ENCODE results near the gene CDH15. TPM values are rescaled to one million over a fixed set of nuclear protein-coding genes. Genes with fewer than 3 reads are reported as not detected.
A peak's percentile ranks its signal among the peaks of the same experiment; 100 is the strongest.

Gene CDH15
- total and polyA plus RNA-seq, 2 of the 13 experiments (the other 11 are each of a cell fraction or from before 2014, with no cell fraction given) = 0.74 to 2.2 TPM

DNA sequence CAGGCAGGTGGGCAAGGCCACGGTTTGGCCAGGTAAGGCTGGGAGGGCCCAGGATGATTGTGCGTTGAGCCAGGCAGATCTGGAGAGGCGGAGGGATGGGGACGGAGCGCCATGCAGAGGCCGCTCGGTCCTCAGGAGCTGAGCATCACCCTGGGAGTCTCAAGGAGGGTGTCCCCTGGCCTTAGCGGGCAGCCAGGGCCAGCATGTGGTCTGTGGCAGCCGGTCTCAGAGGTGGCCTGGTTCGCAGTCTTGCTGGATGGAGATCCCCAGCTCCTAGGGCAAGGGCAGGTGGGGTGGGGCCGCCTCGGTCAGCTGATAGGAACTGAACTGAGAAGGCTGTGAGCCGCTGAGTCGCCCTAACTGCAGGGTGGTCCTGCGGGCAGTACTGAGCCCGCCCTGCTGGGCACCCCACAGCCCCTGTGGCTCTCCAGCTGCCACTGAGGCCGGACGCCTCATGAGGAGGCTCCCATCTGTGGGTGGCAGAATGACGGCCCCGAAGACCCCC lies 11.6 kb upstream of the CDH15 start (continued):
- TF ChIP-seq NR2F1 (CRISPR knock-in tag; IDR thresholded peaks at IDR 0.05) (no peak), ZNF18 (CRISPR knock-in tag; IDR thresholded peaks at IDR 0.05; ENCODE audit: insufficient replicate concordance) (no peak), ZBTB26 (CRISPR knock-in tag; IDR thresholded peaks at IDR 0.05; ENCODE audit: borderline replicate concordance) (no peak; the same call in 1 of the 2 replicates), RFX3 (CRISPR knock-in tag; IDR thresholded peaks at IDR 0.05) (no peak), NFIB (CRISPR knock-in tag; IDR thresholded peaks at IDR 0.05; ENCODE audit: borderline replicate concordance) (0 out of 2 replicates have a peak, but pooled peaks have one; percentile 4), PCBP2 (optimal IDR thresholded peaks at IDR 0.05; ENCODE audit: low read depth, low read length, poor library complexity, severe bottlenecking) (no peak), ZNF615 (CRISPR knock-in tag; IDR thresholded peaks at IDR 0.05; ENCODE audit: borderline replicate concordance) (no peak), FOXP1 (IDR thresholded peaks at IDR 0.05) (no peak), FOXP1 (CRISPR knock-in tag; IDR thresholded peaks at IDR 0.05) (no peak), ZNF577 (CRISPR knock-in tag; IDR thresholded peaks at IDR 0.05; ENCODE audit: borderline replicate concordance, low read depth) (no peak), ARID5B (CRISPR knock-in tag; IDR thresholded peaks at IDR 0.05) (no peak), FOXO4 (CRISPR knock-in tag; conservative IDR thresholded peaks at IDR 0.05) (no peak), TP53 (CRISPR knock-in tag; conservative IDR thresholded peaks at IDR 0.05) (no peak), ZNF574 (CRISPR knock-in tag; IDR thresholded peaks at IDR 0.05) (no peak), KAT7 (CRISPR knock-in tag; IDR thresholded peaks at IDR 0.05; ENCODE audit: borderline replicate concordance) (no peak)
- TF ChIP-seq, protein P1, sequence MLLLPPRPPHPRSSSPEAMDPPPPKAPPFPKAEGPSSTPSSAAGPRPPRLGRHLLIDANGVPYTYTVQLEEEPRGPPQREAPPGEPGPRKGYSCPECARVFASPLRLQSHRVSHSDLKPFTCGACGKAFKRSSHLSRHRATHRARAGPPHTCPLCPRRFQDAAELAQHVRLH (CRISPR knock-in tag; IDR thresholded peaks at IDR 0.05; ENCODE audit: borderline replicate concordance, low read depth) = no peak
- TF ChIP-seq, protein P2, sequence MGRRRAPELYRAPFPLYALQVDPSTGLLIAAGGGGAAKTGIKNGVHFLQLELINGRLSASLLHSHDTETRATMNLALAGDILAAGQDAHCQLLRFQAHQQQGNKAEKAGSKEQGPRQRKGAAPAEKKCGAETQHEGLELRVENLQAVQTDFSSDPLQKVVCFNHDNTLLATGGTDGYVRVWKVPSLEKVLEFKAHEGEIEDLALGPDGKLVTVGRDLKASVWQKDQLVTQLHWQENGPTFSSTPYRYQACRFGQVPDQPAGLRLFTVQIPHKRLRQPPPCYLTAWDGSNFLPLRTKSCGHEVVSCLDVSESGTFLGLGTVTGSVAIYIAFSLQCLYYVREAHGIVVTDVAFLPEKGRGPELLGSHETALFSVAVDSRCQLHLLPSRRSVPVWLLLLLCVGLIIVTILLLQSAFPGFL (CRISPR knock-in tag; IDR thresholded peaks at IDR 0.05) = no peak
